Activated CD4-positive, alpha-beta T cell treated with anti-CD3 and anti-CD28 coated beads for 1 hour (primary cell): ENCODE measurements around the gene PRCP.

Experiments
- DNase-seq: peaks from one replicate; pipeline ENCODE4 v3.0.0-alpha.2; 2020

The PRCP gene

DNA sequence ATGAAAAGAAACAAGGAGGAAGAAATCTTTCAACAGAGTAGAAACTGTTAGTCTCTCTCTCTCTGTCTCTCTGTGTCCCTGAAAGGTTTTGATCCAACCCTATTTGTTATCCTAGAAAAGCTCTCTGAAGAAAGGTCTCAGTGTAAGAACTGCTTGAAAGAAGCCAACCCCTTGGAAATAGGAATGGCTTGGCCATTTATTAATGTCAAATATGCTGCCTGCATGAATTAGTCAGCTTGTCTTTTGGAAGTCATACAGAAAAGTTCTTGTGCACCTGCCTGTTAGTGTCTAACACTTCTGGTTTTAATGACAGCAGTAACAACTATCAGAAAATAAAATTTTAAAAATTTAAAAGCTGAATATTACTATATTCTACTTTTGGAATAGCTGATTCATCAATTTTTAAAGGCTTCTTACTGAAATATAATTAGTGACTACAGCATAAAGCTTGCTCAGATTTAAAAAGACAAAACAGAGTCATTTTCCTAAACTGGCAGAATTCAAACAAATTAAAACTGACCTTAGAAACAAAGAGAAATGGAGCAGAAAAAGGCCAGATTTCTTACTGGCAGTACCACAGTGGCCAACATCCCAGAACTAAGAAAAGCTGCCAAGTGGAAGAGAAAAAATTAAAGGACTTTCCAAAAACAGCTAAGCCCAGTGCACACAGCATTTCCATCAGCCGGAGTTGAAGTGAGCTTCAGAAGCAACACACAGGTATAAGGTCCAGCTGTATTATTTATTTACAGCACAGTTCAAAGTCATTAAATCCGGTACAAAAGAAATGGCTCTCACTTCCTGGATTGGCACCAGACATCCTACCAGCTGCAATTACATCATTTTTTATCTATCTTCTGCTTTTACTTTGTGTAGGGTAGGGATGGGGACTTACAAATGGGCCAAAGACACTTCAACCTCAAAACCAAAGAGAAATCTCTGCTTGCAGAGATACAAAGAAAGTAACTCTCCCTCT is 76.3 kb downstream of the PRCP start:
- DNase-seq: no peak

DNA sequence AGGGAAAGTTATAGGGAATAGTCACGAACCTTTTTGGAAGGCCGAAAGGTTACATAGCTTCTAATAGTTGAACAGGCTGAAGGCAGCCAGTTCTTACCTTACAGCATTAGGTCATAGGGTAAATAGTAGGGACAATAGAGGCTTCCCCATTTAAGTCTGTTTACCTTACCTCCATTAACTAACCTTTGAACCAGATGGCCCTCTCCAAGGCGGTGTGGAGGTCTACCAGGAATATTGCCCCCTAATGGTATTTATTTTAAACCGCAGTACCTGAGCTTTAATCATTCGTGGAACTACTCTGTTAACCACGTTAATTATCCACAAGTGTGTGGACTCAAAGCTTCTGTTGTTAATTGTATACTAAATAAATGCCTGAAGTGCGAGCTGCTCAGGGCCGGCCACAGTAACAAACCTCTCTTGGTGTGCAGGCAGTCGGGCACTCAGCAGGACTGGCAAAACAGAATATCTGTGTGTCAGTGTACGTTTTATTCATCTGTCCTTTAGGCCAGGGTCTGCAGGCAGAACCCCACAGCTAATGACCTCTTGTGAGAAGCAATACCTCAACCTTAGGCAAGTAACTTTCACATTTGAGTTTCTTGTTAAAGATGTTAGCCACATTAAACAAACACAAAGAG is 81.7 kb downstream of the PRCP start:
- DNase-seq: no peak

DNA sequence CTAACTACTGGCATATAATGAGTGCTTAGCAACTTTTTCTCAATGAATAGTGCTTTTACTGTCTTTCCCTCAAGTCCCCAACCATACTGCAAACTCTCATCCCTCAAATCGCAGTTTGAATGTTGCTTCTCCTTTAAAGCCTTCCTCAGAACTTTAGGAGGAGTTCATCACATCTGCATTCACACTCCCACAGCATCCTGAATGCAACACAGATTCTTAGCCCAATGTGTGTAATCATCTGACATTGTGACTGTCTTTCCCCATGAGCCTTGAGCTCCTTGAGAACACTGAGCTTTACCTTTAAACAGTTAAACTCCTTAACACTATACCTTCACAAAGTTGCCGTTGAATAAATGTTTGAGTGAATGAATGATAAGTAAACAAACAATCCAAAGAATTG is 84.8 kb downstream of the PRCP start:
- DNase-seq: no peak

DNA sequence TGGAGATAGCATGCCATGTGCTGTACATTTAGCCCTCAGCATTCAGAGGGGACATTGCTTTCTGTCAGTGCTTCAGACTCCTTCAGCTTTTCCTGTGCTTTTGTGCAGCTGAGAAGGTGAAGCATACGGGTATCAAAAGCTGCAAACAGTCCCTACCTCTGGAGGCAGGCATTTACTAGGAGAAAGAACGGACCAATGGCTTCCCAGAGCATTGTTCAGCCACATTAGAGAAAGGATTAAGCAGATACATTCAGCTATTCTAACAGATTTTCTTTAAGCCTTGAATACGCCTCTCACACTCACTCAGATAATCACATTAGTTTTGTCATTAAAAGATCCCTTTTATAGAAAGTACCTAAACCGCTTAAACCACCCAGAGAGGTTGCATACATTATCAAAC is 85.9 kb downstream of the PRCP start:
- DNase-seq: no peak

DNA sequence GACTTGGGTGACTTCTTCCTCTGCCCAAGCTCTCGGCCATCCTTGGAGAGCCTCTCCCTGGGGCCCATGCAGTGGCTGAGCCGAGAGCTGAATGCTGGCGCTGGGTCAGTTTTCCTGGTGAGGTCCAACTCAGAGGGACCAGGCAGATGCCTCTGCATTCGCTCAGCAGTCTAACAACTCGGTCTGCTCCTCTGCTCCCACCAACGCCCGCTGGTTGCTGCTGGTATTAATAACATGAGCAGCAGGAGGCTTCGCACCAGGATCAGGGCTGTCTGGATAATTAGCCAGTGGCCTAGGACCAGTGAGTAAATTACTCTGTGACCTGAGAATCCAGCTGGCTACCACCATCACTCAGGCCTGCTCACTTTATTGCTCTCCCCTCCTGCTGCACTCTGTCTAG is 88.9 kb downstream of the PRCP start:
- no peak for DNase-seq

DNA sequence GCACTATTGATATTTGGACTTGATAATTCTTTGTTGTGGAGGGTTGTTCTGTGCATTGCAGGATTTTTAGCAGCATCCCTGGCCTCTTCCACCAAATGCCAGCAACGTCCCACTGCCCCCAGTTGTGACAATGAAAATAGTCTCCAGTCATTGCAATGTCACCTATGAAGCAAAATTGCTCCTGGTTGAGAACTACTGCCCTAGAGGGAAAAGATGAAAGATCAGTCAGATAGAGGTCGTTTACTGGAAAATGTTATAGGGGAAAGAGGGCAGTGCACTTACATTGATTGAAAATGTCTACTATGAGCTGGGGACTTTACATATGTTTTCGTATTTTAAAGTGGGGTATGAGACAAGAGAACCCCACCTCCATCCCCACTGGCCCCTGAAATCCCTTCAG is 89.5 kb downstream of the PRCP start:
- no peak for DNase-seq

DNA sequence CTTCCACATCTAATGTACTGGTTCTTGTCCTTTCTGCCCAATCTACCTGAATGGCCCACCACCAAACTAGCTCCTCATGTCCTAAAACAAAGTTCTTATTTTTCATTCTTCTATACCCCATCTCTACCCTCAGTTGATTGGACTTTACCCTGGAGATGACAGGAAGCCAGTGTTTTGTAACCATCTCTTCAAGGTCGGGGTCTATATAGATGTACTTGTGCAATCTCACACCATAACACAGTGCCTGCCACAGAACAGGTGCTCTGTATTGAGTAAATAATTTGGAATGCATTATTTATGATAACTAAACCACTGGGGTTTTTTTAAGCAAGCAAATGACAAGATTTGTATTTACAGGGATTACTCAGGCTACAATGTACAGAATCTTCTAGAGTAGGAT is 89.9 kb downstream of the PRCP start:
- DNase-seq: no peak

DNA sequence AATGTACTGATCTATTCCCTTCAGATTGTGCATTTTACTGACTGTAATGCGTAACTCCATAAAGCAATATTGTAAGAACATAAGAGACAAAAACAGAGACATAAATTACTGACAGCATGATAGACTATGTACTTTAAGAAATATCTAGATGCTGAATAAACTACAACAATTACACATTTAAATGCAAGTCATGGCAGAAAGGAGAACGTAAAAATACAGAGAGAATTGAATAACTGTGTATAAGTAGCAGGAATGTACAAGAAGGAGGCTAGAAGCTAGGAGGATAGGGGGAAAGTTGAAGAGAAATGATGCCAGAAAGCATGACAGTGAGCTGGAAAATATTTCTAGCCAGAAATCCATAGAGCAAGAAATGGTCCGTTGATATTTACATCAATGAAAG is 92.6 kb downstream of the PRCP start:
- DNase-seq: no peak

DNA sequence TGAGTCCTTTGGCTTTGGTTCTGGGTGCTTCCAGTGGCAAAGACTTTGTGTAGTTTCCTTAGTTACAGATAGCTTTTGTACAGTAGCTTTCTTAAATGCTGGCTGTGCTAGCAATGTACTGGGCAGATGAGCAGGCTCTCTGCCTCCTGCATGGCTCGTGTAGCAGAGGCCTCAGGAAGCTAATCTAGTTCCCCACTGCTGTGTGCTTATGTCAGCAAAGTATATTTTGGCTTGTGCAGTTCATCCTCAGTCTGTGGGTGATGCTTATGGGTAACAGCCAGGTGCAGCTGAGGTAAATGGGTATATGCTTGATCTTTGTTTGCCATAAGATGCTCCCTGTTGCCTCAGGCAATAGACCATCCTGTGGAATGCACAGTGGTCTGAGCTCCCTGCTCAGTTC is 97.5 kb downstream of the PRCP start:
- DNase-seq: no peak

DNA sequence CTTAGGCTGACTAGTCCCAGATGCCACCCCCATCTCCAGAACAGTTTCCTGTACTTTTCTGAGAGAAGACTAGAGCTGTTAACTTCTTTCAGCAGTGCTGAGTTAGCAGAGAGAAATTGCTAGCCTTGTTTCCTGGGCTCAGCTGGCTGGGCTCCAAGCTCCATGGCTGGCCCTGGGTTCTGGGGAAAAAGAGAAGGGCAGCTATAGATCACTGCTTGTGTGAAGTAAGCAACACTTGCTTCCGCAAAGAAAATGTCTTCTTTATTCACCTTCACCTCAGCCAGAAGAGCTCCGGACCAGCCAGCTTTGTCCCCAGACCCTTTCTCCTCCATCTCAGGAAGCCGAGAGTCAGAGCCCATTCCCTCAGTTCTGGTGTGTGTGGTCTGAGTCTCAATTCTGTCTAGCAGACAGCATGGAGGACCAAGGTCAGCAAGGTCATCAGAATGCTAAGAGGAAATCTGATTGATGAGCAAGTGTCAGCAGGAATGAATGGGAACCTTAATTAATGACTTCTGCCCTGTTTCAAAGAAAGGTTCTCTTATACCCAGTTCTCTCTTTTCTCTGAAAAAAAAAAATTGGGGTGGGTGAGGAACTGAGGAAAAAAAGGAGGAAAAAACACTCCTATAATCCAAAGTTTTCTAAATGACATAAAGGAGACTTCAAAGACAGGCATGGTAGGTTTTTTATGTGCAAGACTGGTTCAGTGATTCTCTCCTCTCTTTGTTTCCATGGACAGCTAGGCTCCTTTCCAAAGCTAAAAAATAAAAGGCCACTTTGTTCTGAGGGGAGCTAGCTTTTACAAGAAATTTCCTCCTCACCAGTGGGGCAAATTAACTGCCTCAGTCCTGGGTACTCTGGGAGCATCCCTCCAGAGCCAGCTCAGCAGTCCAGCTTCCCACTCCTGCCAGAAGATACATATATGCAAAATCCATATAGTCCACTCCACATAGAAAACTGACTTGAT is 103.0 kb downstream of the PRCP start:
- DNase-seq: no peak

DNA sequence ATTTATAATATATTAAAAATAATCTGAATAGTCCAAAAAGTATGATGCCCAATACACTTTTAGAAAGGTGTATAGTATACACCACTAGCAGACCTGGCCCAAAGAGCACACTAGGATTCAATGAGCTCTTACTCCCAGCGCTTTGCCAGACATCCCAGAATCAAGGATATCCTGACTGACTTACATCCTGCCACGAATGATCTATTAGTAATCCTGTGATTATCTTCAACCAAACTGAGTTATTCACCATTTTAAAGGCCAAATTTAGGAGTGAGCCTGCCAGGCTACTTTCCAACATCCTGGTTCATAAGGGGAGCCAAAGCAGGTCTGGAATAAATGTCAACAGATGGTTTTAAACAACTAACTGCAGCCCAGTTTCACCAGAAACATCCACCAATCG is 105.7 kb downstream of the PRCP start:
- no peak for DNase-seq

DNA sequence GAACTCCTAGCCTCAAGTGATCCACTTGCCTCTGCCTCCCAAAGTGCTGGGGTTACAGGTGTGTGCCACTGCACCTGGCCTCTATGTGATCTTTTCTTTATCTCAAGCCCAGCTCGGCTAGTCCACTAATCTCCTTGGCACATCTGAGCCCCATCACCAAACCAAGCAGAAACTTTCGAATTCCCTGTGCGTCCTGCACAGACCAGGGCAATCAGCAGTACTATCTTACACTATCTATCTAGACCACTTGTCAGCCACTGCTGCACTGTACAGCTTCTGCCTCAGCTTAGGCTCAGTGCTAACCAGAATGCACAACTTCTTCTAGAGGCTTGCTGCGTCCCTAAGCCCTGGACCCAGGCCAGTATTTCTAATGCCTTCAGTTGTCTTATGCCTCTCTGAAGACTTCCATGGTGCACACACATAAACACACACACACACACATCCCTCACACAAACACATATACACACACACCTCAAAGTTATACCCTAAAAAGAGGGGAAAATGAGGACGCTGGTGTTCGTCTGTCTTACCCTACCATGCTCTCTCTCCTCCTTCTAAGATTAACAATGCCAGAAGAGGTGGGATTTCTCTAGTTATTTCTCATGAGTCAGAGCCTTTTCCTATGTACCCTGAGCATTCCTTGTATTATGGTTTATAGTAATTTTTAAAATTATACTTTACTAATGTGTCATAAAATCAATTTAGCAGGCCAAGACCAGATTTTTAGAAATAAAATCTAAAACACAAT is 107.2 kb downstream of the PRCP start:
- no peak for DNase-seq

DNA sequence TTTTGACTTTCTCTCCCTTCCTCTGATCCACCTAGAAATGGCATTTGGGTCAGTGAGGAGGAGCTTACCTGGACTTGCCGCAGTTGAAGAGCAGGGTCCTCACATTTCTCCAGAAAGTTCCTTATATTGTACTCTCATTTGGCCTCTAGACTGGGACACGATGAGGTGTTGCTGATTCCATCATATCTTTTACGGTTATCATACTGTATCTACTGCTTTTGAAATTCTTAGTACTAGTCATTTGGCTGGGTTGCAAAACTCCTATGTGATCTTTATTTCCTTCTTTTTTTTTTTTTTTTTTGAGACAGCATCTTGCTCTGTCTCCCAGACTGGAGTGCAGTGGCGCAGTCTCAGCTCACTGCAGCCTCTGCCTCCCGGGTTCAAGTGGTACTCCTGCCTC is 107.9 kb downstream of the PRCP start:
- DNase-seq: no peak

DNA sequence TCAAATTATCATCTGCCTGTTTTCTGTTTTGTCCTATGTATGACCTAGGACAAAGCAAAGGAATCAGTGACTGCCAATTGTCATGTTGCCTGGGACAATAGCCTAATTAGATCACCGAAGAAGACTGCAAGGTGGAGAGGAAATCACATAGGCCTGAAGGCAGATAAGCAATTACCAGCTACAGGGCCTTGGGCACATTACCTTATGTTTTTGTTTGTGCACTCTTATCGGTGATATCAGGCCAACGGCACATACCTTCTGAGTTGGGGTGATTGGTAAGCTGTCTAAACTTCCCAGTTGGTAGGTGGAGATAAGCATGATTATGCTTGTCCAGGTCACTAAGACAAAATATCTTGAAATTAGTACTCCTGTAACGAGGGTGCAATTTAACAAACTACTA is 108.5 kb downstream of the PRCP start:
- no peak for DNase-seq

DNA sequence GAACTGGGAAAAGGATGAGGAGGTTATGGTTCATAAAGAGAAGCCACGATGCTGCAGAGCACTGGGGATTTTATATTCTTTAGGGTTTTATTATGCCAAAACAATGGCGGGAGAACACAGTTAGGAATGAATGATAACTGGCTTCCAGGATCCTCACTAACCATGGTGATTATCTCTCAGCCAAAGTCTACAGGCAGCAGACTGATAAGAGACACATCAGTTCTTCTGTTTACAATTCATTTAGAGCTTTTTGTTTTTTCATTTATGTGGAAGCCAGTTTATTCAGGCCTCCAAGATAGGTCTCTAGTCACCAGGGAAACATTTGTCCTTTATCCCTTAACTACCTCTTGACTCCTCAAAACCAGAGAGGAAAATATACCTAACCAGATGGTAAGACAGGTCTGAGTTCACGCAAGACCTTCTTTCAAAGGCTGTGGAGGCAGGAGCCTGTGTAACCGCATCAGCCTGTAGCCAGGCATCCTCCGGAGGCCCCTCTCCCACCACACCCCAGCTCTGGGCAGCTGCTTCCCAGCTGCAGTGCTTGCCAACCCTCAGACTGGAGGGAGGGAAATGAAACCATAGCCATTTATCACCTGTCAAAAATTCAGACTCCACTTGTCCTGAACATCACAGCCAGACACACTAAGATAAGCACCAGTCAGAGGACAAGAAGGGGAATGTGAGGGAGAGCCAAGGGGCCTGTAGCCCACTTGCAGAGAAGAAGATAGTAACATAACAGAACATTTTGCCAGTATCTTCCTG is 109.3 kb downstream of the PRCP start:
- no peak for DNase-seq

DNA sequence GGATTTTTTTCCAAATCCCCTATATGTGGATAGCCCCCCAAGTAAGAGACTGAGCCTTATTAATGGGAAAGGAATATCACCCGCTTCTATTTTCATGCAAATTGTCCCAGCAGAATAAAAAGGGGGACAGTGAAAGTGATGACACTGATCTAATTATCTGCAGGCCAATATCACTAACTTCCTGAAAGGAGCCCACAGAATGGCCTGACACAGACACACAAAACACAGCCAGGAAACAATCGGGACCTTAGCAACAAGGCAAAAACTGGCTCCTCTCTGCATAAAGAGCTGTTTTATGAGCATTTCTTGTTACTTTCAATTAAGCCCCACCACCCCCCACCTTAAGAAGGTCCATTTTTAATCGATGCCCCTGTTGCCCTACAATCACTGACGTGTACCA is 112.2 kb downstream of the PRCP start:
- no peak for DNase-seq

DNA sequence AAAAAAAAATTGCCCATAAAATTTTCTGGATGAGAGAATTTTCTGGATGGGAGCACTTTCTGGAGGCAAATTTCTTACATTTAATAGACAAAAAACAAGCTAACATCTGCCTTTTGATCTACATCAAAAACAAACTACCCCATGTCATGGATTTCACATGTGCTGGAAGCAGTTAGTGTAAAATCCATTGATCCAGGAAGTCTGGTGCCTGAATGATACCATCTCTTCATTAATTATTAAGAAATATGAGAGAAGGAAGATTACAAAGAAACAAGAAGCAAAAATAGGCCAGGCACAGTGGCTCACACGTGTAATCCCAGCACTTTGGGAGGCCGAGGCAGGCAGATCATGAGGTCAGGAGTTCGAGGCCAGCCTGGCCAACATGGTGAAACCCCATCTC is 113.4 kb downstream of the PRCP start:
- no peak for DNase-seq

DNA sequence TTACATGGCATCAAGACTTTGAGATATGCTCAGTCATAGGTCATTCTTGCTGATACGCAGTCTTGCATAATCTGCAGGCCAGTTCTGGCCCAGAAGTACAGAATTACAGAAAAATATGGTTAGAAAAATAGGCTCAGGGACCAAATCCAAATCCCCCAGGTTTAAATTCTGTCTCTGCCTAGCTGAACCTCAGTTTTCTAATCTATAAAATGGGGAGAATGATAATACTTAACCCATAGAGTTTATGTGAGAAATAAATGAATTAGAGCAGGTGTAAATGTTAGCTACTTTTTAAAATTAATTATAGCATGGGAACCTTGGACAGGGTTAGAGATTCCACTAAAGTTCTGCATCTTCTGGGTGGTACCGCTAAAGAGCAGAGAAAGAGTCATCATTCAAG is 114.2 kb downstream of the PRCP start:
- DNase-seq: no peak

DNA sequence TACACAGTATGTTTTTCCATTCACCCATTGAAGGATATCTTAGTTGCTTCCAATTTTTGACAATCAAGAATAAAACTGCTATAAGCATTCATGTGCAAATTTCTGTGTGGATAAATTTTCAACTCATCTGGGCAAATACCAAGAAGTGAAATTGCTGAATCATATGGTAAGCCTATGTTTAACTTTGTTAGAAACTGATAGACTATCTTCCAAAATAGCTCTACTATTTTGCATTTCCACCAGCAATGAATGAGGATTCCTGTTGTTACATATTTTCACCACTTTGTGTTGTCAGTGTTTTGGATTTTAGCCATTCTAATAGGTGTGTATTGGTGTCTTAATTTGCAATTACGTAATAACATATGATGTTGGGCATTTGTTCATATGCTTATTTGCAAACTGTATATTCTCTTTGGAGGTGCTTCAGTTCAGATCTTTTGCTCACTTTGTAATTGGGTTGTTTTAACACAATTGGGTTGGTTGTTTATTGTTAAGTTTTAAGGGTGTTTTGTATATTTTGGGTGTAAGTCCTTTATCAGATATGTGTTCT is 117.3 kb downstream of the PRCP start:
- no peak for DNase-seq

DNA sequence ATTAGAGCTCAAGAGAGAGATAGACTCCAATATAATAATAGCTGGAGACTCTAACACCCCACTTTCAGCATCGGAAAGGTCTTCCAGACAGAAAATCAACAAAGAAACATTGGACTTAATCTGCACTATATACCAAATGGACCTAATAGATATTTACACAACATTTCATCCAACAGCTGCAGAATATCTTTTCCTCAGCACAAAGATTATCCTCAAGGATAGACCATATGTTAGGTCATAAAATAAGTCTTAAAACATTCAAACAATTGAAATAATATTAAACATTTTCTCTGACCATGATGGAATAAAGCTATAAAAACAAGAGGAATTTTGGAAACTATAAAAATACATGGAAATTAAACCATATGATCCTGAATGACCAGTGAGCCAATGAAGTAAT is 121.5 kb downstream of the PRCP start:
- DNase-seq: no peak

DNA sequence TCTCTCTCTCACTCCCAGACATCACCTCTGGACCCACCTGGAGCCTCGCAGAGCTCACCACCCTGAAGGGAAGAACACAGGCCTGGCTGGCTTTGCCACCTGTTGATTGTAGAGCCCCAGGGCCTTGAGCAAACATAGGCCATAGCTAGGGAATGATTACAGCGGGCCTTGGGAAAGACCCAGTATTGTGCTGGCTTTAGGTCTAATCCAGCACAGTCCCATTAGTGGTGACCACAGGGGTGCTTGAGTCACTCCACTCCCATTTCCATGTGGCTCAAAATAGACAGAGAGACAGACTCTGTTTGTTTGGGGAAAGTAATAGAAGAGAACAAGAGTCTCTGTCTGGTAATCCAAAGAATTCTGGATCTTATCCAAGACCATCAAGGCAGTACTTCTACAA is 123.9 kb downstream of the PRCP start:
- DNase-seq: no peak
